Endothelial cell of umbilical vein (primary cell): ENCODE measurements around the gene ABCA1. TPM values are rescaled to one million over a fixed set of nuclear protein-coding genes. Genes with fewer than 3 reads are reported as not detected.

Experiments
- BruUV-seq: library from RNA; stranded (reverse); fragments of 400-500 nt; replicated peaks from 2 replicates; lab custom pipeline; 2021; lab: Mats Ljungman, UMichigan
- CTCF ChIA-PET: fragments of 300-600, 350-600 bp; sonication (Branson Sonifier 250); formaldehyde crosslinking; loops from one replicate; lab custom pipeline; 2021; ENCODE audit warnings: antibody characterized with exemption, inconsistent platforms; lab: Charles Lee
- POLR2A ChIA-PET: fragments of 300-600, 350-600 bp; sonication (Branson Sonifier 250); formaldehyde crosslinking; loops from one replicate; lab custom pipeline; 2021; ENCODE audit warnings: antibody characterized with exemption, inconsistent platforms; lab: Charles Lee
- DNase-seq: peaks from one replicate; pipeline ENCODE4 v3.0.0-alpha.2; 2011; ENCODE audit warnings: low read depth, low spot score
- FAIRE-seq: peaks from 2 replicates; lab custom pipeline; 2011; peaks lifted over from hg19 to GRCh38; lab: Jason Lieb, UNC
- H2AFZ ChIP-seq: 2 replicates; pipeline ENCODE4 v1.6.0; 2012; ENCODE audit warnings: low read depth, low read length, control low read depth, inconsistent platforms
- H3K27ac ChIP-seq: 2 replicates; pipeline ENCODE4 v1.5.1; 2011; ENCODE audit warnings: low read depth, mild to moderate bottlenecking, control low read depth, low read length, moderate library complexity; ENCODE audit not compliant: insufficient read depth
- H3K27me3 ChIP-seq, 2 experiments: 2 replicates each; pipeline versions ENCODE4 v1.6.0 to v1.6.1; 2011; ENCODE audit warnings: low read length in 2 of 2, mixed read lengths in 1 of 2; ENCODE audit not compliant: control insufficient read depth in 2 of 2, insufficient read depth in 2 of 2
- H3K36me3 ChIP-seq, 2 experiments: 2 replicates in 1 of 2; 3 replicates in 1 of 2; pipeline ENCODE4 v1.5.1; 2011; ENCODE audit warnings: low read length in 2 of 2, mild to moderate bottlenecking in 1 of 2, moderate library complexity in 1 of 2; ENCODE audit not compliant: control insufficient read depth in 2 of 2, insufficient read depth in 2 of 2; ENCODE audit errors: extremely low read depth in 1 of 2
- H3K4me1 ChIP-seq: 3 replicates; pipeline ENCODE4 v1.5.1; 2011; ENCODE audit warnings: mild to moderate bottlenecking, low read length; ENCODE audit not compliant: control insufficient read depth, insufficient read depth; ENCODE audit errors: extremely low read depth
- H3K4me2 ChIP-seq: 2 replicates; pipeline ENCODE4 v1.6.1; 2011; ENCODE audit warnings: low read length, control low read depth, mixed read lengths; ENCODE audit not compliant: insufficient read depth
- H3K4me3 ChIP-seq, 3 experiments: fragments of 200-600 bp in 1 of 3; sonication (generic), shearing (Covaris generic) in 1 of 3; replicated peaks in 1 of 3; 2 replicates each; pipeline ENCODE4 v1.5.1; 2011 to 2016; ENCODE audit warnings: control low read depth in 3 of 3, low read length in 3 of 3, mild to moderate bottlenecking in 2 of 3, inconsistent platforms in 1 of 3, low read depth in 1 of 3, moderate library complexity in 1 of 3; ENCODE audit not compliant: insufficient read depth in 1 of 3
- H3K79me2 ChIP-seq: 2 replicates; pipeline ENCODE4 v1.6.0; 2012; ENCODE audit warnings: low read length, inconsistent platforms; ENCODE audit not compliant: control insufficient read depth, insufficient read depth
- H3K9ac ChIP-seq: replicated peaks from 2 replicates; pipeline ENCODE3; 2011; ENCODE audit warnings: low read length, control low read depth; ENCODE audit not compliant: insufficient read depth; ENCODE audit errors: extremely low read depth
- H3K9me1 ChIP-seq: replicated peaks from 3 replicates; pipeline ENCODE4 v1.6.0; 2011; ENCODE audit warnings: mild to moderate bottlenecking, low read length; ENCODE audit not compliant: control insufficient read depth, insufficient read depth; ENCODE audit errors: extremely low read depth
- H3K9me3 ChIP-seq: replicated peaks from 2 replicates; pipeline ENCODE4 v1.5.1; 2012; ENCODE audit warnings: low read length, inconsistent platforms; ENCODE audit not compliant: control insufficient read depth, insufficient read depth
- H4K20me1 ChIP-seq: replicated peaks from 2 replicates; pipeline ENCODE3; 2011; ENCODE audit warnings: mild to moderate bottlenecking, low read length; ENCODE audit not compliant: control insufficient read depth, insufficient read depth; ENCODE audit errors: extremely low read depth
- EZH2 ChIP-seq: IDR thresholded peaks from 2 replicates; pipeline ENCODE4 v1.6.1; 2012; ENCODE audit warnings: borderline replicate concordance, low read depth, mild to moderate bottlenecking, moderate library complexity, low read length, inconsistent platforms; ENCODE audit not compliant: severe bottlenecking
- FOS ChIP-seq: IDR thresholded peaks from 2 replicates; pipeline ENCODE4 v1.6.1; 2011; ENCODE audit warnings: mild to moderate bottlenecking, low read length, moderate library complexity, borderline replicate concordance; ENCODE audit not compliant: insufficient read depth
- GATA2 ChIP-seq: IDR thresholded peaks from 2 replicates; pipeline ENCODE4 v1.7.0; 2011; ENCODE audit warnings: low read depth, mild to moderate bottlenecking, moderate library complexity, mixed read lengths, low read length; ENCODE audit not compliant: insufficient read length, insufficient read depth
- JUN ChIP-seq: IDR thresholded peaks from 2 replicates; pipeline ENCODE4 v1.6.1; 2011; ENCODE audit warnings: borderline replicate concordance, low read depth; ENCODE audit not compliant: insufficient read length, insufficient read depth
- MYC ChIP-seq: IDR thresholded peaks from one replicate; pipeline ENCODE4 v1.6.1; 2011; ENCODE audit warnings: mild to moderate bottlenecking, low read depth, low read length
- POLR2A ChIP-seq: IDR thresholded peaks from 2 replicates; pipeline ENCODE4 v1.6.1; 2012; ENCODE audit warnings: low read depth, mild to moderate bottlenecking, control low read depth, low read length
- POLR2AphosphoS5 ChIP-seq: IDR thresholded peaks from 2 replicates; pipeline ENCODE4 v1.6.1; 2012; ENCODE audit warnings: low read depth, mild to moderate bottlenecking, control low read depth, low read length, moderate library complexity; ENCODE audit not compliant: insufficient read depth
- dilution Hi-C: fragments of 300-500 bp; cut with MboI; formaldehyde crosslinking; loops from one replicate; pipeline ENCODE4 v1.15.0; 2019; ENCODE audit warnings: low sequenced_read_pairs; ENCODE audit not compliant: extremely low pct_ligation_motif_present
- intact Hi-C: fragments of 100-400 bp; cut with micrococcal nuclease; formaldehyde crosslinking; loops from one replicate; pipeline ENCODE4 v1.10.0; 2022
- polyA plus RNA-seq, 4 experiments: library from polyadenylated mRNA; depleted of rRNA in 3 of 4; stranded (reverse) in 3 of 4; unstranded in 1 of 4; fragments of >200 nt; gene quantifications; 2 replicates each; pipeline versions ENCODE4 v1.2.1 to v1.2.3, GENCODE V29; 2011 to 2012; ENCODE audit warnings: missing spikeins in 1 of 4
- total RNA-seq: library from RNA; stranded (reverse); gene quantifications from 2 replicates; pipeline ENCODE4 v1.2.3, GENCODE V29; 2021
- TF ChIP-seq, protein P1 (sequence below), 2 donors: IDR thresholded peaks; 1 replicate in 1 of 2; 2 replicates in 1 of 2; pipeline ENCODE4 v1.5.1; 2011; ENCODE audit warnings: low read length in 2 of 2, mild to moderate bottlenecking in 2 of 2, moderate library complexity in 2 of 2, control low read depth in 1 of 2, inconsistent platforms in 1 of 2, low read depth in 1 of 2; ENCODE audit not compliant: insufficient read depth in 1 of 2; ENCODE audit errors: extremely low read depth in 1 of 2
- TF ChIP-seq, protein P2 (sequence below): IDR thresholded peaks from 2 replicates; pipeline ENCODE4 v1.6.1; 2011; ENCODE audit not compliant: insufficient read depth, insufficient read length

ABCA1 gene
- total and polyA plus RNA-seq, 2 donors (not counting 3 experiments of a cell fraction or from before 2014, with no cell fraction given): 2.4 to 9.8 TPM

- Histone ChIP-seq H2AFZ (no peak overlapping the region), H3K9ac (no peak overlapping the region)
- CTCF ChIA-PET: interaction anchor here (0.6 to 1.1 kb wide), 3 partner anchors 9 to 38 kb away, joined by 3 read pairs; no protein-coding TSS in a partner anchor
Measured at GRCh38 chr9:104900871-104901270, 27.1 kb downstream of the ABCA1 start.

More at GRCh38 chr9:104900871-104901270, 27.1 kb downstream of the ABCA1 start:
- POLR2A ChIA-PET: no interaction called here
- Histone ChIP-seq H3K79me2 (no peaks in the 10 kb centered on the region), H3K36me3 (no peaks in the 10 kb centered on the region), H3K27me3 (peaks cover 0 to 3% of the 10 kb centered on the region in 2 experiments), H3K9me1 (no peaks in the 10 kb centered on the region), H4K20me1 (no peaks in the 10 kb centered on the region), H3K9me3 (no peaks in the 10 kb centered on the region), H3K4me2 (no peak overlapping the region), H3K4me1 (no peaks in the 10 kb centered on the region), H3K4me3 (no peak overlapping the region), H3K27ac (no peak overlapping the region)
- TF ChIP-seq POLR2AphosphoS5 (no peak), FOS (no peak), EZH2 (no peak), POLR2A (no peak), MYC (no peak), GATA2 (no peak), JUN (no peak)
- TF ChIP-seq, protein P1, sequence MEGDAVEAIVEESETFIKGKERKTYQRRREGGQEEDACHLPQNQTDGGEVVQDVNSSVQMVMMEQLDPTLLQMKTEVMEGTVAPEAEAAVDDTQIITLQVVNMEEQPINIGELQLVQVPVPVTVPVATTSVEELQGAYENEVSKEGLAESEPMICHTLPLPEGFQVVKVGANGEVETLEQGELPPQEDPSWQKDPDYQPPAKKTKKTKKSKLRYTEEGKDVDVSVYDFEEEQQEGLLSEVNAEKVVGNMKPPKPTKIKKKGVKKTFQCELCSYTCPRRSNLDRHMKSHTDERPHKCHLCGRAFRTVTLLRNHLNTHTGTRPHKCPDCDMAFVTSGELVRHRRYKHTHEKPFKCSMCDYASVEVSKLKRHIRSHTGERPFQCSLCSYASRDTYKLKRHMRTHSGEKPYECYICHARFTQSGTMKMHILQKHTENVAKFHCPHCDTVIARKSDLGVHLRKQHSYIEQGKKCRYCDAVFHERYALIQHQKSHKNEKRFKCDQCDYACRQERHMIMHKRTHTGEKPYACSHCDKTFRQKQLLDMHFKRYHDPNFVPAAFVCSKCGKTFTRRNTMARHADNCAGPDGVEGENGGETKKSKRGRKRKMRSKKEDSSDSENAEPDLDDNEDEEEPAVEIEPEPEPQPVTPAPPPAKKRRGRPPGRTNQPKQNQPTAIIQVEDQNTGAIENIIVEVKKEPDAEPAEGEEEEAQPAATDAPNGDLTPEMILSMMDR (IDR thresholded peaks at IDR 0.05; ENCODE audit: extremely low read depth in 1 of 2, insufficient read depth in 1 of 2, low read depth in 1 of 2, low read length in 2 of 2): no peak
- TF ChIP-seq, protein P2, sequence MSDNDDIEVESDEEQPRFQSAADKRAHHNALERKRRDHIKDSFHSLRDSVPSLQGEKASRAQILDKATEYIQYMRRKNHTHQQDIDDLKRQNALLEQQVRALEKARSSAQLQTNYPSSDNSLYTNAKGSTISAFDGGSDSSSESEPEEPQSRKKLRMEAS: no peak
- DNase-seq: no peak
- BruUV-seq: no TSS peak
- FAIRE-seq: no peak
- dilution Hi-C loops: no loop called here
- intact Hi-C loops: no loop called here
